RKO (cell line): ENCODE measurements around the gene KCNN3.
A peak's percentile ranks its signal among the peaks of the same experiment; 100 is the strongest.
"Not testable (repeated sequence)": the region's sequence is repeated elsewhere in the genome, so short reads cannot be mapped to it uniquely, and the experiment has no call there.

Experiments
- DNase-seq: peaks from one replicate; pipeline ENCODE4 v3.0.0-alpha.2; 2016; ENCODE audit warnings: low spot score

KCNN3 gene

DNA sequence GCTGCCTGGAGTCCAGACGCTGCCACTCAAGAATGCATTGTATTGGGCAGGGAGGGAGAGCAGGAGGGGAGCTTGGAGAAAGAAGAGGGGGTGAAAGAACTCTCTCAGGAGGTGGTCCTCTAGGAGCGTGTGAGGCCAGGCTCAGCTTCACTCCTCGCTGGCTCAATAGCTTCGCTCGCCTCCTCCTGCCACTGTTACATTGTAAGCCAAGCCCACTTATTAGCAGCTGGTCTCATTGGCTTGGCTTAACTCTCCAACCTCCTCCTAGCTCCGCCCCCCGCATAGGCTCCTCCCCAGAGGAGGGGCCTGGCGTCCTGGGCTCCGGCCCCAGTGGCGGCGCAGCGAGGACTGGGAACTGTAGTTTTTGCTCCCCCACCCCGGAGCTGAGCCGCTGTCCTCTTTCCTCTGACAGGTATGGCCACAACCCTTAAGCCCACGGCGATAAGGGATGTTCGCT, at the start of gene KCNN3:
TSS of gene KCNN3 (minus strand) at position 167 of the 457 bp plus-strand sequence. CDS start 317 bp downstream, outside the sequence.
- DNase-seq: peak; percentile 76

DNA sequence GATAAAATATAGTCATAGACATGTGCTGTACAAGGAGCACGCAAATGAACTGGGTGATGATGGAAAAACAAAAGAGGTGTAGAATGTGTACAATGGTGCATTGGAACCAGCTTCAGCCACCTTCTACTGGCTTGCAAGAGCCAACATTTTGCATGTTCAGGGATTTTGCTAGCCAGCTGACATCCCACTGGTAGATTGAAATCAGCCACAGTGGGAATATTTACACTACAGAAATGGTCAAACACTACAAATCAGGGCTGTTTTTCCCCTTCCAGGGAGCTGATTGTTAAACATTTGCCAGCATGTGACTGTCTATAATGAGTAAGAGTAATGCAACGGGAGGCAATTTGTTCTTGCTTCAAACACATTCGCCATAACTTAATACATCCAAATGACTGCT, 43.2 kb upstream of the KCNN3 start:
- DNase-seq: no peak

DNA sequence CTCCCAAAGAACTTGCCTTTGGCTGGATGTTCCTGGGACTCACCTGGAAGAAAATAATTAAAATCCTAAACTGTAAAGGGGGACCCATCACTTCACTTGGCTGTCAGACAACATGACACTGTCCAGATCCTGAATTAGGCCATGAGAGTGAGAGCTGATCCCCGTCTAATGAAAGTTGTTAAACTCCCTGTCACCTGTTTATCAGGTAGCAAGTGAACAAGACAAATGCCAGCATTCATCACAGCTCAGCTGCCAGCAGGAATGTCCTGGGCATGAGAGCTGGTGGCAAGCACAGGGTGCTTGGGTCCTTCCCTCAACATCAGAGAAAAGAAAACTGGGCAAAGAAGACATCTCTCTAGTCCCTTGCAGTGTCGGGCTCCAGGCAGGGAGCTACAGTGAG, 42.7 kb upstream of the KCNN3 start:
- no peak for DNase-seq

DNA sequence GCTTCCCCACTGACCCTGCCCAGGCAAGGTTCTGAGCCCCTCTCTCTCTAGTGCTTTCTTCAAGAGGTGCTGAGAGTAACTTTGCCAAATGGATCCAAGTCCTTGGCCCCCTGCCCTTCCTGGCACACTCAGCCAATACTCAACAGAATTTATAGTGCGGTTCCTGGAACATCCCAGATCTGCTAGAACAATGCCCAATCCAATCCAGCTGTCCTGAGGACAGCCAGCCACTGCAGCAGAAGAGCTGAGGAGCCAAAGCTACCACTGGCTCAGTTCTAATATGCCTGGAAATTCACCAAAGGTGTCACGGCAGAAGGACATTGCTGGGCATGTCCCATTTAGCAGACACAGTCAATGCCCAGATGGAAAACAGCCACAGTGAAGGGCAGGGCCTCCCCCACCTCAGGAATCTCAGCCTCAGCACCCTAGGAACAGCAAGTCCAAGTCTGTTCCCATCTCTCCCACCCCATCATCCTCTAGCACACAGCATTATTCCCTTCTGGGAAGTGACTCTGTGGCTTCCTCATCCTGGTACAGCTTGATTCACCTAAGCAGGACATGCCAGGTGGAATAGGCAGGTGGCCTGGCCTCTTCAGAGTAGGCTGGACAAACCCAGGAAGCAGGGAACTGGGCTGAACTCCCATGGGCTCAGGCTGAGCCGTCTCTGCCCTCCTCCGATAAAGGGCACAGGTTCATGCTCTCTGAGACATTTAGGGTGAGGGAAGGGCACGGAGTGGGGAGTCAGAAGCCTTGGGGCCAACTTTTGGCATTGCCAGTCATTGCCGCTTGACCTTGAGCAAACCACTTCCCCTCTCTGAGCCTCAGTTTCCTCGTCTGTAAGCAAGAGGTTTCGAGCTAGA, 41.8 kb upstream of the KCNN3 start:
- no peak for DNase-seq

GRCh38 chr1:154910851-154911250, 40.8 kb upstream of the KCNN3 start:
- DNase-seq: no peak

GRCh38 chr1:154908937-154909336, 38.9 kb upstream of the KCNN3 start:
- DNase-seq: no peak

DNA sequence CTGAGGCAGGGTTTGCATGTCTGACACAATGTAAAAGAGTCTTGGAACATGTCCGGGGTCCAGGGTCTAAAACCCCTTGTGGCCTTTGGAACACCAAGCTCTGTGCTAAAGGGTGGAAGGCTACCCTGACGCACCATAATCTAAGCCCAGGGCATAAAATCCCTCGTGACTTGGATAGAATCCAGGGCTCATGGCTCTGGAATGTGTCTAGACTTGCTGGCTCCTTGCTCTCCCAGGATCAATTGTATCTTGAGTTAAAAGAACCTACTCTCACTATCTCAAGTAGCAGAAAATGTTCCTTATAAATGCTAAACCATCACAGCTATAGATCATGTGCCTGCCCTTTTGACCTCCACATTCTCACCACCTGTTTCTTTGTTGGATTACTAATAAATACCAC, 38.0 kb upstream of the KCNN3 start:
- DNase-seq: not testable (repeated sequence)

GRCh38 chr1:154906621-154907081, 36.6 kb upstream of the KCNN3 start:
- DNase-seq: no peak

DNA sequence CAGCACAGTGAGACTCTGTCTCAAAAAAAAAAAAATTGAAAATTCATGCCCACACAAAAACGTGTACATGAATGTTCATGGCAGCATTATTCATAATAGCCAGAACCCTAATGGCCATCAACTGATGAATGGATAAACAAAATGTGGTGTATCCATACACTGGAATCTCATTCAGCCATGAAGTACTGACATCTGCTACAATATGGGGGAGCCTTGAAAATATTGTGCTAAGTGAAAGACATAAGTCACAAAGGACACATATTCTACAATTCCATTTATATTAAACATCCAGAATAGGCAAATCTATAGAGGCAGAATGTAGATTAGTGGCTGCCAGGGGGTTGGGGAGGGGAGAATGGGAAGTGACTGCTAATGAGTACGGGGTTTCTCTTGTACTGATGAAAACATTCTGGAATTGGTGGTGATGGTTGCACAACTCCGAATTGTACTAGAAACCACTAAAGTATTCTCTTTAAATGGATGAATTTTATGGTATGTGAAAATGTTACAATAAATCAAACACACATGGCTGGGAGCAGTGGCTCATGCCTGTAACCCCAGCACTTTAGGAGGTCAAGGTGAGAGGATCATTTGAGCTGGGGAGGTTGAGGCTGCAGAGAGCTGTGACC, 33.0 kb upstream of the KCNN3 start:
- no peak for DNase-seq

GRCh38 chr1:154901591-154901990, 31.5 kb upstream of the KCNN3 start:
- DNase-seq: no peak

DNA sequence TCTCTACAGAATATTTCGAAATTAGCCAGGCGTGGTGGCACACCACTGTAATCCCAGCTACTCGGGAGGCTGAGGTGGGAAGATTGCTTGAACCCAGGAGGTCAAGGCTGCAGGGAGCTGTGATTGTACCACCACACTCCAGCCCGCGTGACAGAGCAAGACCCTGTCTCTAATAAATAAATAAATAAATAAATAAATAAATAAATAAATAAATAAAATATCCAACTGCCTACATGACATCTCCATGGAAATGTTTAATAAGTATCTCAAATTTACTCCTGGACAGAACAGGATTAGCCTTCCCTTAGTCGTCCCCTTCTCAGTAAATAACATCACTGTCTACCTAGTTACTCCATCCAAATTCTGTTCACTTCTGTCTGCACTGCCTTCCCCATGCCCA, 29.0 kb upstream of the KCNN3 start:
- no peak for DNase-seq

- no peak for DNase-seq
Observed at GRCh38 chr1:154896771-154897286, 26.7 kb upstream of the KCNN3 start.

GRCh38 chr1:154895798-154896197, 25.7 kb upstream of the KCNN3 start:
- DNase-seq: no peak

DNA sequence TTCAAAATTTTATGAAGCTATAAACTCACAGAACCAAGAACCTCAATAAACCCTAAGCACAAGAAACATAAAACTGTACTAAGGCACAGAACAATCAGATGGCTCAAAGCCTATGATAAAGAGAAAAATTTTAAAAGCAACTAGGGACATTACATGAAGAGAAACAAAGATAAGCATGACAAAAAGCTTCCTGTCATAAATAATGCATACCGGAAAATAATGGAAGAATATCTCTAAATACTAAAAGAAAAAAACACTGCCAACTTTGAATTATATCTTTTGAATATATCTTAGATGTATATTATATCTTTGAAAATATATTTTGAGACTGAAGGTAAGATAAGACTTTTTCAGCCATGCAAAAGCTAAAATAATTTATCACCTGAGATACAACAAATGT, 21.4 kb upstream of the KCNN3 start:
- no peak for DNase-seq

- DNase-seq: no peak
Observed at GRCh38 chr1:154888757-154889156, 18.7 kb upstream of the KCNN3 start.

DNA sequence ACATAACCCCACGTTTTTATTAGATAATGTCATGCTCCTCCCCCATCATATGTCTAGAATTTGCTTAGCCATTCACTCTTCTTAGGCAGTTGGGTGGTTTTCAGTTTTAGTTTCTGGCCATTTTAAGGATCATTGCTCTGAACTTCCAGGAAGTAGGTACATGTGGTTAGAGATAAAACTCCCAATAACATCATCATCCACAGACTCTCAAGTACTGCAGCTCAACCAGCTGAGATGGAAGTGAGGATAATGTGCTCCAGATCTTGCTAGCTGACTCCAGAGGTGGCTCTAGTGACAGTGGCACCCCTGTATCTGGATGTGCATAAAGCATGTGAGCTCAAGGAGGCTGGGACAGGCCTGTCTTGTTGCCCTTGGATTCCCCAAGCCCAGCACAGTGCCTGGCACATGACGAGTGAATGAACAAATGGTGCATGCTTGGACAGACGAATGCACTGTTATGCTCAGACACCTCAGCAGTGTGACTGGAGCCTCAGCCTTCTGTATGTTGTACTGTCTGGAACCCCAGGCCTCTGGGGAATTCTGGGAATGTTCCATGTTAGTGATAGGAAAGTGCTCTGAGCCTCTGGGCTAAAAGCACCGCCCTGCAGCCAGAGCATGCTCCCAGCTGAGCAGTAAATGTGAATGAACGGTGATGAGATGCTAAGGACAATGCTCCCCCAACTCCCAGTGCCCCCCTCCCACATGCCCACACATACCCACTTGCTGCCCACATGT, 16.4 kb upstream of the KCNN3 start:
- no peak for DNase-seq

DNA sequence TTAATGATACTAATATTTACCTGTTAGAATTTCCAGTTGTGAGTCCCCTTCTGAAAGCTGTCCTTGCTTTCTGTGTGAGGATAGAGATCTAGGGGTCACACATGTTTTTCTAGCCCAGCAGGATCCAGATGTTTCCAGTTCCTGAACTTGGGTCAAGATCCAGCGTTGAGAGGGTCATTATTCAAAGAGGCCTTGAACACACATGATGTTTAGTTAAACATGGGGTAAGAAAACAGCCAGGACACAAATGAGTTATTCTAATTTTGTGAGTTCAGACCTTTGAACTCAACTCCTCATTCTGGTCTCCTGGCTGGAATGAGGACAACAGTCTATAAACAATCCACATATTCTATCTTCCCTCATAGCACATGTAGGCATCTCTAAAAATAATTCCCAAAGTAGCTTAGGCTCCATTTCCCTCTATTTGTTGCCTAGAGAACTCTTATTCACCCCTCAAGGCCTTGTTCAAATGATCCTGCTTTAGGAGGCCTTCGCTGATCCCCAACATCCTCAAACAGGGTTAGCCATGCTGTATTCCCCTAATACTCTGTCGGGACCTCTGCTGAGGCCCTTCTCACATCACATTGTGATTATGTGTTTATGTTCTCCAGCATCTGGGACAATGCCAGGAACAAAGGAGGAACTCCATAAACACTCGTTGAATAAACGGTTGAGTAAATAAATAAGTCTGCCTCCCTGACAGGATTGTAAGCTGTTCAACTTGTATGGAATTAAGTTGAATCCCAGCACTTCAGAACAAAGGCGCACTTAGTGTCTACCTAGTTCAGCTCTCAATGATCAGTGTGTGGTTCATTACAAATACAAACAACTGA, 15.0 kb upstream of the KCNN3 start:
- DNase-seq: no peak

GRCh38 chr1:154883919-154884868, 14.1 kb upstream of the KCNN3 start:
- no peak for DNase-seq

DNA sequence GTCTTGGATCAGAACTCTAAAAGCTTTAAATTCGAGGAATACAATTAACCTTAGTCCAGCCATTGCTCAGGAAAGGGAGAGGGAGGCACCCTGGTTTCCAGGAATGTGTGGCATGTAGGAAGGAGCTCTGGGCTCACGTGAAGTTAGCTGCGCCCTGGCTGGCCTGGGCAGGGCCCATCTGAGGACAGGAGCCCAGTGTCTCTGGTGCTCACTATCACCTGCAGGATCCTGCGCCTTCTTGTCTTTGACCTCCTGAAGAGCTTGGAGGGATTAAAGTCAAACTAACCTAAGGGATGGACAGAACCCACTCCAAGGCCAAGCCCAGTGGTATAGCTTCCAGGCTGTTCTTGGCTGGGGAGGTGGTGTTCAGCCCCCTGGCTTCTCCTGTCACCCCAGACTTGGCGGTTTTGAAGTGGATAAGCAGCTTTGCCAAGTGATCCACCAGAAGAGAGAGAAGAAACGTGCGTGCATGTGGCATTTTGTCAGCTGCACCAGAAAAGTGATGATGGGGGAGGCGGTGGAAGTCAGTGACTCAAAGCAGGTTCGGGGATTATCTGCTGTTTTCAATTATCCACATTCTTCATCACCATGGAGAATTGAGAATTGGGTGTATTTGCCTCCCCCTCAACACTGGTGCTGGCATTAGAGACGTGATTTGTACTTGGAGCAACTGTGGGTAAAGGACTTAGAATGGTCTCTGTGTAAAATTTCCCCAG, 11.9 kb upstream of the KCNN3 start:
- DNase-seq: no peak

DNA sequence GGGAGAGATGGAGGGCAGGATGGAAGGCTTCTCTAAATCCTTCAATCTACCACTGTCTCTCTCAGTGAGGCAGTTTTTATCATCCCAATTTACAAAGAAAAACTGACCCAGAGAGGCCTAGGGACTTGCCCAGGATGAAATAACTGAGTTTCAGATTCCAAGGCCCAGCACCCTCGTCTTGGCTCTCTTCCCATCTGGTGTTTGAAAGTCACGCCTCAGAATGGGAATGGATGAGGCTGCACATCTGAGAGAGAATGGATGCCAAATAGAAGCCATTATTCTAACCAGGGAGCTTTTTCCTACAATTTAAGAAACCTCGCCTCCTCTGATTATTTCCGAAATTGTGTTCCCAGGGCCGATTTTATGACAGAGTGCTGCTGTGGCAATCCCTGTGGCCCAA, 10.6 kb upstream of the KCNN3 start:
- DNase-seq: no peak
